Brain microvascular endothelial cell (primary cell): Measurements from ENCODE around the gene GPR141.

Experiments
- DNase-seq: peaks from one replicate; pipeline ENCODE4 v3.0.0-alpha.2; 2020
- H3K27ac ChIP-seq: fragments of 250-450 bp; sonication (Bioruptor Pico); 2 replicates; pipeline ENCODE4 v1.5.1; 2020; ENCODE audit warnings: mild to moderate bottlenecking, moderate library complexity
- H3K27me3 ChIP-seq: fragments of 250-450 bp; sonication (Bioruptor Pico); replicated peaks from 2 replicates; pipeline ENCODE4 v1.5.1; 2020; ENCODE audit warnings: mild to moderate bottlenecking
- H3K36me3 ChIP-seq: fragments of 250-450 bp; sonication (Bioruptor Pico); replicated peaks from 2 replicates; pipeline ENCODE4 v1.5.1; 2020; ENCODE audit warnings: mild to moderate bottlenecking
- H3K4me3 ChIP-seq: 2 replicates; pipeline ENCODE4 v1.5.1; 2011; ENCODE audit warnings: low read depth, mild to moderate bottlenecking, control low read depth, low read length, moderate library complexity
- in situ Hi-C: cut with HindIII; loops from 2 replicates; pipeline ENCODE4 v1.10.0; 2017; ENCODE audit warnings: low sequenced_read_pairs, low pct_ligation_motif_present
- TF ChIP-seq, protein P1 (sequence below): IDR thresholded peaks from 2 replicates; pipeline ENCODE4 v1.5.1; 2011; ENCODE audit warnings: low read depth, mild to moderate bottlenecking, moderate library complexity, low read length, control low read depth, inconsistent platforms; ENCODE audit errors: missing control alignments

Gene GPR141

DNA sequence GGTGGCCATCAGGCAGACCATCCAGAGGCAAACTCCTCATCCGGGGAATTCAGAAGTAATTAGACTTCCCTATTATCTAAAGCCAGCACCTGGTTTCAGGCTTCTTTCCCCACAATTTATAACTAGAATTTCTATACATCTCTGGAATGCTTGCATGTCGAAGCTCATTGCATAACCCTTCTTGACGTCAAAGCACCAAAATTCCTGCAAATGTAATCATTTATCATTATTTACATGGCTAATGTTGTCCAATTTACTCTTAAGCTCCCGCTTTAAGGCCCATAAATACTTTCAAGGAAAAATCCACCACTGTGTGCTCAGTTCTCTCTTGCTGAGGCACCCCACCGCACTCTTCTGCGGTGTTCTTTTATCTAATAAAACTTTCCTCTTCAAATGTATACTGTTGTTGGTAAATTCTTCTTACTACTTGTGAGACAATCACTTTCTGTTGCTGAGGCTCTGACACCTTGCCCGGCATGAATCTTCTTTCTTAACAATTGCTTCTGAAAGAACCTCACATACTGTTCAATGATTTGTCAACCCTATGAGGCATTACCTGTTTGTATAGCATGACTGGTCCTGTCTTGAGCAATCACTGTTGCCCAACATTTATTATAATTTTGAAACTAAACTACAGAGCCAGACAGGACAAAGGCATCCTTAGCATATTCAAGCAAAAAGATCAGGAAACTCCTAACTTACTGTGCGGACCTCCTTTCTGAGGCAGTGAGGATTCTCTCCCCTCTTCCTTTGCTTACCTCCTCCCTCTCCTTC lies 17.4 kb upstream of the GPR141 start:
- no peak for DNase-seq
- H3K36me3 ChIP-seq: no peaks in the 10 kb centered on the region
- in situ Hi-C loops: no loop called here
- TF ChIP-seq, protein P1, sequence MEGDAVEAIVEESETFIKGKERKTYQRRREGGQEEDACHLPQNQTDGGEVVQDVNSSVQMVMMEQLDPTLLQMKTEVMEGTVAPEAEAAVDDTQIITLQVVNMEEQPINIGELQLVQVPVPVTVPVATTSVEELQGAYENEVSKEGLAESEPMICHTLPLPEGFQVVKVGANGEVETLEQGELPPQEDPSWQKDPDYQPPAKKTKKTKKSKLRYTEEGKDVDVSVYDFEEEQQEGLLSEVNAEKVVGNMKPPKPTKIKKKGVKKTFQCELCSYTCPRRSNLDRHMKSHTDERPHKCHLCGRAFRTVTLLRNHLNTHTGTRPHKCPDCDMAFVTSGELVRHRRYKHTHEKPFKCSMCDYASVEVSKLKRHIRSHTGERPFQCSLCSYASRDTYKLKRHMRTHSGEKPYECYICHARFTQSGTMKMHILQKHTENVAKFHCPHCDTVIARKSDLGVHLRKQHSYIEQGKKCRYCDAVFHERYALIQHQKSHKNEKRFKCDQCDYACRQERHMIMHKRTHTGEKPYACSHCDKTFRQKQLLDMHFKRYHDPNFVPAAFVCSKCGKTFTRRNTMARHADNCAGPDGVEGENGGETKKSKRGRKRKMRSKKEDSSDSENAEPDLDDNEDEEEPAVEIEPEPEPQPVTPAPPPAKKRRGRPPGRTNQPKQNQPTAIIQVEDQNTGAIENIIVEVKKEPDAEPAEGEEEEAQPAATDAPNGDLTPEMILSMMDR: no peak
- H3K4me3 ChIP-seq: no peak overlapping the region
- no peak overlapping the region for H3K27ac ChIP-seq
- no peaks in the 10 kb centered on the region for H3K27me3 ChIP-seq

DNA sequence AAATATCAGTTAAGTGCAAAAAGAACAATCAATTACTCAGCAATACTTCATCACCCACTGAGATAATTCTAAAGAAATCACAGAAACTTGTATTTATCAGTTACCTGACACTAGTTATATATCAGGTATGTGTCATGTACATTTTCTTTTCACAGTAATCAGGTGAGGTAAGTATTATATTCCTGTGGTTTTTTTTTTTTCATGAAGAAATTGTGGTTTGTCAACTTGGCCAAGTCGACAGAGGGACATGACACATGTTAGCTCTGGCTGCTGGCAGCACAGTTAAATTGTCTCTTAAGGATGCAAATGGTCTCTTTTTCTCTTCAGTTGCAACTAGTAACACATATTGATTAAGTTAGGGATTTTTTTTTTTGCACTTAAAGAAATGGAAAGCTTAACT lies 13.7 kb upstream of the GPR141 start:
- no peaks in the 10 kb centered on the region for H3K27me3 ChIP-seq
- in situ Hi-C loops: no loop called here
- no peak overlapping the region for H3K27ac ChIP-seq
- H3K36me3 ChIP-seq: no peaks in the 10 kb centered on the region
- DNase-seq: no peak
- TF ChIP-seq, protein P1: no peak
- H3K4me3 ChIP-seq: no peak overlapping the region

- in situ Hi-C loops: no loop called here
- Histone ChIP-seq H3K4me3 (no peak overlapping the region), H3K27ac (no peak overlapping the region), H3K27me3 (no peaks in the 10 kb centered on the region), H3K36me3 (no peaks in the 10 kb centered on the region)
- TF ChIP-seq, protein P1: no peak
- no peak for DNase-seq
Observed at GRCh38 chr7:37670436-37670835, 13.1 kb upstream of the GPR141 start.

GRCh38 chr7:37671876-37672275 lies 11.7 kb upstream of the GPR141 start:
- TF ChIP-seq, protein P1: no peak
- H3K36me3 ChIP-seq: no peaks in the 10 kb centered on the region
- DNase-seq: no peak
- no peak overlapping the region for H3K27ac ChIP-seq
- in situ Hi-C loops: no loop called here
- no peaks in the 10 kb centered on the region for H3K27me3 ChIP-seq
- no peak overlapping the region for H3K4me3 ChIP-seq

- no peak for DNase-seq
- TF ChIP-seq, protein P1: no peak
- Histone ChIP-seq H3K27ac (no peak overlapping the region), H3K27me3 (no peaks in the 10 kb centered on the region), H3K36me3 (no peaks in the 10 kb centered on the region), H3K4me3 (no peak overlapping the region)
- in situ Hi-C loops: no loop called here
Observed at GRCh38 chr7:37672926-37673325, 10.6 kb upstream of the GPR141 start.

- in situ Hi-C loops: no loop called here
- no peak for DNase-seq
- H3K4me3 ChIP-seq: no peak overlapping the region
- H3K27me3 ChIP-seq: no peaks in the 10 kb centered on the region
- no peaks in the 10 kb centered on the region for H3K36me3 ChIP-seq
- no peak overlapping the region for H3K27ac ChIP-seq
- TF ChIP-seq, protein P1: no peak
Observed at GRCh38 chr7:37673523-37673922, 10.0 kb upstream of the GPR141 start.
